NCI-H82 (cell line): ENCODE measurements around the gene L3MBTL3.

Experiments
- DNase-seq: peaks from one replicate; lab custom pipeline; 2025; lab: John Stamatoyannopoulos, UW

The L3MBTL3 gene

GRCh38 chr6:130018292-130018743 is at the start of gene L3MBTL3:
TSS of gene L3MBTL3 (plus strand) at chr6:130018581. CDS start at chr6:130042700, 24,119 bp downstream.
- peak; percentile 90 for DNase-seq

- DNase-seq: no peak
Observed at GRCh38 chr6:129969064-129969463, 49.3 kb upstream of the L3MBTL3 start.

GRCh38 chr6:129976110-129976509 is 42.3 kb upstream of the L3MBTL3 start:
- DNase-seq: no peak

GRCh38 chr6:129978148-129978916 is 40.0 kb upstream of the L3MBTL3 start:
- DNase-seq: no peak

GRCh38 chr6:129980821-129981220 is 37.6 kb upstream of the L3MBTL3 start:
- DNase-seq: no peak

GRCh38 chr6:129981598-129981997 is 36.8 kb upstream of the L3MBTL3 start:
- DNase-seq: peak; percentile 22

- no peak for DNase-seq
Observed at GRCh38 chr6:129989396-129989795, 29.0 kb upstream of the L3MBTL3 start.

- no peak for DNase-seq
Observed at GRCh38 chr6:129992881-129993280, 25.5 kb upstream of the L3MBTL3 start.

- no peak for DNase-seq
Observed at GRCh38 chr6:129994410-129994809, 24.0 kb upstream of the L3MBTL3 start.

GRCh38 chr6:129996387-129996786 is 22.0 kb upstream of the L3MBTL3 start:
- DNase-seq: no peak

- DNase-seq: no peak
Observed at GRCh38 chr6:130000526-130001421, 17.6 kb upstream of the L3MBTL3 start.

GRCh38 chr6:130008236-130008873 is 10.0 kb upstream of the L3MBTL3 start:
- no peak for DNase-seq

- DNase-seq: peak; percentile 6
Observed at GRCh38 chr6:130009146-130009545, 9.2 kb upstream of the L3MBTL3 start.

- DNase-seq: no peak
Observed at GRCh38 chr6:130010387-130010786, 8.0 kb upstream of the L3MBTL3 start.

GRCh38 chr6:130012728-130013127 is 5.7 kb upstream of the L3MBTL3 start:
- no peak for DNase-seq

GRCh38 chr6:130018744-130019325 is 454 bp downstream of the L3MBTL3 start:
- DNase-seq: peak; percentile 72

GRCh38 chr6:130019326-130020072 is 1.1 kb downstream of the L3MBTL3 start:
- DNase-seq: peak; percentile 69

- DNase-seq: peak; percentile 45
Observed at GRCh38 chr6:130020073-130020906, 1.9 kb downstream of the L3MBTL3 start.

GRCh38 chr6:130020907-130021629 is 2.7 kb downstream of the L3MBTL3 start:
- DNase-seq: peak; percentile 86

GRCh38 chr6:130026859-130027258 is 8.5 kb downstream of the L3MBTL3 start:
- no peak for DNase-seq
